GM10248 (cell line): ENCODE measurements around the gene ECEL1.

Experiments used
- CTCF ChIA-PET: fragments of 300-600 bp; sonication (Branson Sonifier 250); formaldehyde crosslinking; extraction: SDS; loops from one replicate; lab custom pipeline; 2021; ENCODE audit warnings: antibody characterized with exemption; lab: Yijun Ruan, JAX
- POLR2A ChIA-PET: fragments of 350-650 bp; sonication (Branson Sonifier 250); formaldehyde crosslinking; extraction: SDS; loops from one replicate; lab custom pipeline; 2020; ENCODE audit warnings: antibody characterized with exemption; lab: Yijun Ruan, JAX
- DNase-seq: peaks from one replicate; pipeline ENCODE4 v3.0.0; 2012; ENCODE audit errors: extremely low spot score
- CTCF ChIP-seq: IDR thresholded peaks from 2 replicates; pipeline ENCODE4 v1.5.1; 2012; ENCODE audit warnings: mild to moderate bottlenecking, low read depth; ENCODE audit errors: extremely low read depth, missing control alignments, control extremely low read depth

ECEL1 gene

GRCh38 chr2:232492963-232493700, 5.5 kb upstream of the ECEL1 start:
- POLR2A ChIA-PET, result no interaction called here
- DNase-seq, result no peak
- CTCF ChIA-PET, result interaction anchor here (1.2 kb wide), 1 partner anchor 11 kb away, joined by 3 read pairs; no protein-coding TSS in a partner anchor
- TF ChIP-seq CTCF, result no peak

GRCh38 chr2:232492236-232492848, 4.7 kb upstream of the ECEL1 start:
- POLR2A ChIA-PET, result no interaction called here
- no peak for DNase-seq
- CTCF ChIA-PET, result no interaction called here
- TF ChIP-seq CTCF, result no peak

- ChIA-PET POLR2A (no interaction called here), CTCF (interaction anchor here (1.5 kb wide), 1 partner anchor 16 kb away, joined by 3 read pairs; no protein-coding TSS in a partner anchor)
- TF ChIP-seq CTCF, result no peak
- DNase-seq, result no peak
These were observed 3.6 kb upstream of the ECEL1 start for GRCh38 chr2:232491139-232491780.

- no peak for TF ChIP-seq CTCF
These were observed 2.8 kb upstream of the ECEL1 start for GRCh38 chr2:232490221-232491138.

GRCh38 chr2:232489516-232490220, 2.0 kb upstream of the ECEL1 start:
- no peak for TF ChIP-seq CTCF
- ChIA-PET CTCF (interaction anchor here (1.2 to 1.5 kb wide), 2 partner anchors 14 to 31 kb away, joined by 3 read pairs; partner anchors contain the start of gene PRSS56), POLR2A (no interaction called here)
- no peak for DNase-seq

More at GRCh38 chr2:232490221-232491138, 2.8 kb upstream of the ECEL1 start:
- CTCF ChIA-PET, result interaction anchor here (1.2 to 1.5 kb wide), 2 partner anchors 15 to 30 kb away, joined by 3 read pairs; partner anchors contain the start of gene PRSS56
- POLR2A ChIA-PET, result no interaction called here
- DNase-seq, result no peak
